ENCODE data around the gene CALU.

Gene CALU

GRCh38 chr7:128767475-128768110, 28.4 kb downstream of the CALU start:
- peaks cover 0 to 29% (median 18%) of the 10 kb centered on the region in 10 experiments; a peak in 13 of 20 replicates for H3K4me1 ChIP-seq
- H3K36me3 ChIP-seq, result peaks cover 93 to 100% (median 98%) of the 10 kb centered on the region in 11 experiments
- no peak overlapping the region for H3K4me2 ChIP-seq
- no peak overlapping the region for H3K9ac ChIP-seq
- H3K27ac ChIP-seq, result no peak overlapping the region
- no peaks in the 10 kb centered on the region for H3K27me3 ChIP-seq
- H3K4me3 ChIP-seq, result no peak overlapping the region
- no peak for TF ChIP-seq Cebpa-rat (IDR thresholded peaks at IDR 0.05)
- H4K20me1 ChIP-seq, result peaks cover 0 to 8% (median 0%) of the 10 kb centered on the region in 11 experiments; a peak in 8 of 22 replicates
- no peaks in the 10 kb centered on the region for H3K9me3 ChIP-seq (replicated peaks in 1 of 11)

GRCh38 chr7:128770233-128770632, 31.1 kb downstream of the CALU start:
- Histone ChIP-seq H3K4me3 (no peak overlapping the region), H3K9ac (no peak overlapping the region), H3K9me3 (replicated peaks in 1 of 11) (peaks cover 0 to 10% (median 6%) of the 10 kb centered on the region in 11 experiments; a peak in 7 of 22 replicates), H4K20me1 (peaks cover 0 to 4% (median 0%) of the 10 kb centered on the region in 11 experiments; a peak in 5 of 22 replicates), H3K27me3 (no peaks in the 10 kb centered on the region), H3K27ac (no peak overlapping the region), H3K4me2 (peak overlapping the region in 1 of 11 experiments; percentile 20; a peak in 3 of 22 replicates), H3K36me3 (peaks cover 87 to 100% (median 97%) of the 10 kb centered on the region in 11 experiments), H3K4me1 (peaks cover 0 to 29% (median 18%) of the 10 kb centered on the region in 10 experiments; a peak in 13 of 20 replicates)
- TF ChIP-seq Cebpa-rat (IDR thresholded peaks at IDR 0.05), result no peak

DNA sequence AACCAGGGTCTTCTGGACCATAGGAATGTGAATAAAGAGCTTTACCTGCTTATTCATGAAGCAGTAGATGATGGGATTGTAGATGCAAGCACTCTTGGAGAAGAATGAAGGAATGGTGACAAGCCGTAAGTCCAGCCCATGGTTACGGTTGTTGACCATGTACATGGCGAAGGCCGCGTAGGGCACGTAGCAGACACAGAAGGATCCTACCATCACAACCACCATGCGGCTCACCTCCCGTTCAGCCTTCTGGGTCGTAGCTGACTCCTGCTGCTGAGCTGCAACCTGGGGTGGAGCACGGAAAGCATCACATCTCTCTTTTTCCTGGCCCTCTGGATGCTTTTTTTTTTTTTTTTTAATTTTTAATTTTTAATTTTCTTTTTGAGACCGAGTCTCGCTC, 34.4 kb downstream of the CALU start:
- peaks cover 18 to 43% (median 27%) of the 10 kb centered on the region in 11 experiments; a peak in 21 of 22 replicates for H3K9me3 ChIP-seq (replicated peaks in 1 of 11)
- no peaks in the 10 kb centered on the region; a peak in 3 of 22 replicates for H4K20me1 ChIP-seq
- H3K27ac ChIP-seq, result no peak overlapping the region
- H3K9ac ChIP-seq, result no peak overlapping the region
- H3K27me3 ChIP-seq, result no peaks in the 10 kb centered on the region
- TF ChIP-seq Cebpa-rat (IDR thresholded peaks at IDR 0.05), result no peak
- H3K4me2 ChIP-seq, result no peak overlapping the region
- peaks cover 0 to 29% (median 18%) of the 10 kb centered on the region in 10 experiments; a peak in 13 of 20 replicates for H3K4me1 ChIP-seq
- H3K36me3 ChIP-seq, result peaks cover 55 to 70% (median 67%) of the 10 kb centered on the region in 11 experiments
- H3K4me3 ChIP-seq, result no peak overlapping the region

DNA sequence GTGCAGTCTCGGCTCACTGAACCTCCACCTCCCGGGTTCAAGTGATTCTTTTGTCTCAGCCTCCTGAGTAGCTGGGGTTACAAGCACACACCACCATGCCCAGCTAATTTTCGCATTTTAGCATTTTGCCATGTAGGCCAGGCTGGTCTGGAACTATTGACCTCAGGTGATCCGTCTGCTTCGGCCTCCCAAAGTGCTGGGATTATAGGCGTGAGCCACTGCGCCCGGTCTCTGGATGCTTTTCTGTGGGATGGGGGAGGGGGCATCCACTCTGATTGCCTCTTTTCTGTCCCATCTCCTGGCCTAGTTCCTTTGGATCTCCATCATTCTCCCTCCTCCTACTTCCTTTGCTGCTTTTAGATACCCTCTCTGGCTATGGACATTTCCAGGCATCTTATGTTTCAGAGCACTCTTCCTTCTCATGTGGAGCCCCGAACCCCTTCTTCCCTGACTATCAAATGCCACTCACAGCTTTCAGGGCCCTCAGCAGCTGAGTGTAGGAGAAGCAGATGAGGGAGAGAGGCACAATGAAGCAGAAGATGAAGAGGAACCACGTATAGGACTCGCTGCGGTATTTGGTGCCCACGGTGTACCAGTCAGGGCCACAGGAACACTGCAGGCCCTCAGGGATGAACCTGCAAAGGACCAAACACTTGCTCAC, 35.0 kb downstream of the CALU start:
- Histone ChIP-seq H3K4me2 (no peak overlapping the region), H3K27me3 (no peaks in the 10 kb centered on the region), H3K4me1 (peaks cover 0 to 29% (median 18%) of the 10 kb centered on the region in 10 experiments; a peak in 13 of 20 replicates), H3K4me3 (no peak overlapping the region), H3K36me3 (peaks cover 49 to 64% (median 61%) of the 10 kb centered on the region in 11 experiments), H3K9me3 (replicated peaks in 1 of 11) (peaks cover 19 to 49% (median 29%) of the 10 kb centered on the region in 11 experiments; a peak in 21 of 22 replicates), H3K27ac (no peak overlapping the region), H3K9ac (no peak overlapping the region), H4K20me1 (no peaks in the 10 kb centered on the region; a peak in 3 of 22 replicates)
- no peak for TF ChIP-seq Cebpa-rat (IDR thresholded peaks at IDR 0.05)

DNA sequence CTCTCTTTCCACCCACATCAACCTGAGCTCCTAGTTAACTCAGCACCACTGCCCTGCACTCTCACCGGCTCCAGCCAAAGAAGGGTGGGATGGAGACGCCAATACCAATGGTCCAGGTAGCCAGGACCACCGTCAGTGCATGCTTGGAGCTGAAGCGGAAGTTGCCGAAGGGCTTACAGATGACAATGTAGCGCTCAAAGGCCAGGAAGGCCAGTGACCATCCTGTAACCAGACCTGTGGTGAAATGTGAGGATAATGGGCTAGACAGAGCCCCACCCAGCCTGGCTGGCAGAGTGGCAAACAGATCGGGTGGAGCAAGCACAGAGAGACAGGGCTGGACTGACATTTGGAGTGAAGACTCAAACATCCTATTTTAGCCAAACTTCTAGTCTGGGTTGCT, 35.8 kb downstream of the CALU start:
- H3K4me2 ChIP-seq, result no peak overlapping the region
- H3K27ac ChIP-seq, result no peak overlapping the region
- H3K27me3 ChIP-seq, result no peaks in the 10 kb centered on the region
- peaks cover 42 to 57% (median 53%) of the 10 kb centered on the region in 11 experiments for H3K36me3 ChIP-seq
- peaks cover 0 to 23% (median 15%) of the 10 kb centered on the region in 10 experiments; a peak in 13 of 20 replicates for H3K4me1 ChIP-seq
- H3K9me3 ChIP-seq (replicated peaks in 1 of 11), result peaks cover 19 to 50% (median 29%) of the 10 kb centered on the region in 11 experiments; a peak in 21 of 22 replicates
- H3K4me3 ChIP-seq, result no peak overlapping the region
- no peaks in the 10 kb centered on the region; a peak in 1 of 22 replicates for H4K20me1 ChIP-seq
- no peak overlapping the region for H3K9ac ChIP-seq
- no peak for TF ChIP-seq Cebpa-rat (IDR thresholded peaks at IDR 0.05)

DNA sequence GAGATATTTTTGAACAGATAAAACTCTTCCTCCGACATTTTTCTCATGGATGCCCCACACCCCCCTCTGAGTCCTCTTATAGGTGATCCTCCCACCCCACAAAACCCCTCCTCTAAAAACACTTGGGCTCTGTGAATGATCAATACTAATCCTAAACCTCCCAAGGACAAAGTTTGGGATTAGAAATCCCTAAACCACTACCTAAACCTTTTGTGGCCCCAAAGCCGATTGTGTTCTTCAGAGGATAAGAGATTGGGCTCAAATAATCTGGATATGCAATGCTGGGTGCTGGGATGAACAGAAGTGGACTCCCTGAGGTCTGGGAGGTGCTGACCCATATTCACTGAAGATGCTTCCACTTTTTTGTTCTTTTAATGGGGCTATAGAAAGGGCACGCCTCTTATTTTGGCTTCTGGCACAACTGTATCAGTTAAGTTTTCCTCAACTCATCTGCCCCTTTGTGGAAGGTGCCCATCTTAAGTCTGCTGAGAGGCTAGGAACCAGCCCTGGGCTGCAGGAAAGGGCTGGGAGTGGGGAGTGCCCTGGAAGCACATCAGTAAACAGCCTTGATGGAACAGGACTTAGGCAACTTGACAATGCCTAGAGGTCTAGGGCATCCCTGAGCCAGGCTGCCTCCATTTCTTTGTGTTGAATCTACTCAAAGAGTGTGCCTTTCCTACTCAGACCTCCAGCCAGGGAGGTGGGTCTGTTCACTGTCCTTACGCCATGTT, 36.8 kb downstream of the CALU start, which contains the start of gene OPN1SW:
Gene OPN1SW (minus strand): TSS at position 51 of the 731 bp plus-strand sequence. CDS start 13 bp downstream, at position 38.
- Histone ChIP-seq H3K9me3 (replicated peaks in 1 of 11) (peaks cover 19 to 50% (median 29%) of the 10 kb centered on the region in 11 experiments; a peak in 21 of 22 replicates), H4K20me1 (no peaks in the 10 kb centered on the region), H3K4me1 (peaks cover 0 to 14% (median 8%) of the 10 kb centered on the region in 10 experiments; a peak in 11 of 20 replicates), H3K36me3 (peaks cover 32 to 47% (median 44%) of the 10 kb centered on the region in 11 experiments; a peak in 21 of 22 replicates), H3K4me3 (no peak within 1 kb of the TSS), H3K27ac (no peak within 1 kb of the TSS), H3K27me3 (no peaks in the 10 kb centered on the region), H3K4me2 (no peak within 1 kb of the TSS), H3K9ac (no peak within 1 kb of the TSS)
- no peak for TF ChIP-seq Cebpa-rat (IDR thresholded peaks at IDR 0.05)

DNA sequence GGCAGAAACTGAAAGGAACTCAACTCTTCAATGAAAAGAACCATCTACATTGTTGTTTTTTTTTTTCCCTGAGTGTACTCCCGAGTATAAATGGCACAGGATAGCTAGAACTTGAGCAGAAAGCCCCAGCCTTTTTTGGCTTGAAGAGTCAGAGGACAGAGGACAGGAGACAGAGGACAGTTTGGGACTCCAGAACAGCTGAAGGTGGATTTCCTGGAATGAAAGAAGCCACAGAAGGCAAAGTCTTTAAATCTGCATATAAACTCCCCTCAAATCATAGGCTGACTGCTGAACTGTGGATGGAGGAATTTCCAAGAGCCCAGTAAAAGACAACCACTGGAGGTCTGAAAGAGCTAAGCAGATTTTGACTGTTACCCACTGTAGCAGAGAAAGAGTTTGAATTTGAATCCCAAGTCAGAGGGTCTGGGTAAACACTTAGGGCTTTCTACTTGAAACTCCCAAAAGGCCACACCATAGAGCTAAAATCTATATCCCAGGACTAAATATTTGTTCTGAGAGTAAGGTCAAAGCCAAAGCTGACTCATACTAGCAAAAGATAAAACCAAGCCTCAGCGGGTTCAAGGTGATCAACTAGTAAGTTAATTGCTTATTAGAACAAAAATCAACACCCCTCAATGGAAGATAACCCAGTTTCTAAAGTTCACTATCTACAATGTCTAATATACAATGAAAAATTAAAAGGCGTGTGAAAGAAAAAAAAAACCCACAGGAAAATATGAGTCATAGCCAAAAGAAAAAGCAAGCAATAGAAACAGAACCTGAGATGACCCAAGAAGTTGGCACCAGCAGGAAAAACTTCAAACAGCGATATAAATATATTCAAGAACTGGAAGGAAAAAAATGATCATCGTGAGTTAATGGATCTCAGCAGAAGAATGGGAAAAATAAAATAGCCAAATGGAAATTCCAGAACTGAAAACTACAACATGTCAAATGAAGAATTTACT, 38.3 kb downstream of the CALU start:
- no peak overlapping the region for H3K27ac ChIP-seq
- H4K20me1 ChIP-seq, result no peaks in the 10 kb centered on the region
- H3K9me3 ChIP-seq (replicated peaks in 1 of 11), result peaks cover 19 to 50% (median 29%) of the 10 kb centered on the region in 11 experiments; a peak in 21 of 22 replicates
- no peaks in the 10 kb centered on the region for H3K27me3 ChIP-seq
- H3K9ac ChIP-seq, result no peak overlapping the region
- H3K4me2 ChIP-seq, result no peak overlapping the region
- no peaks in the 10 kb centered on the region; a peak in 1 of 20 replicates for H3K4me1 ChIP-seq
- no peak for TF ChIP-seq Cebpa-rat (IDR thresholded peaks at IDR 0.05)
- peaks cover 16 to 32% (median 29%) of the 10 kb centered on the region in 11 experiments; a peak in 21 of 22 replicates for H3K36me3 ChIP-seq
- no peak overlapping the region for H3K4me3 ChIP-seq

GRCh38 chr7:128778946-128779345, 39.8 kb downstream of the CALU start:
- Histone ChIP-seq H3K4me3 (no peak overlapping the region), H3K27me3 (no peaks in the 10 kb centered on the region), H3K4me2 (no peak overlapping the region), H3K36me3 (peaks cover 1 to 17% (median 14%) of the 10 kb centered on the region in 11 experiments; a peak in 16 of 22 replicates), H3K9ac (no peak overlapping the region), H3K9me3 (replicated peaks in 1 of 11) (peaks cover 19 to 50% (median 29%) of the 10 kb centered on the region in 11 experiments; a peak in 21 of 22 replicates), H3K4me1 (no peaks in the 10 kb centered on the region), H3K27ac (no peak overlapping the region), H4K20me1 (no peaks in the 10 kb centered on the region)
- TF ChIP-seq Cebpa-rat (IDR thresholded peaks at IDR 0.05), result no peak
